Measurements from ENCODE around the gene ABCC4. TPM values are rescaled to one million over a fixed set of nuclear protein-coding genes. Genes with fewer than 3 reads are reported as not detected.

The ABCC4 gene
- total RNA-seq, 1 donor from 2014 or later, result 11.7 TPM

DNA sequence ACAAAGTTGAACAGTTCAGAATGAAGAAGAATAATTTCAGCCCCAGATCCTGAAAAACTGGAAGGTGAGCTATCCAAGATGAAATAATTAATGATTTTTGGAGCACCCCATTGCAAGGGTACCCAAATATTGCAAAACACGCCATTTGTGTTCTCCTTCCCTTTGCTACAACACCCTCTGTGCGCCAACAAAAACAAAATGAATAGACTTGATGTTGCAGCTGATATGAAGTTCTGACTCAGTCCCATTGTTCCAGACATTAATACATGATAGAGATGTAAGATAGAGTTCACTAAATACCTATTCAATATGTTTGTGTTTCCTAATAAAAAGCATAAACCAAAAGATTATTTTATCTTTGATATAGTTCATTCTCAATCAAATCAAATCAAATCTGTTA is 301.4 kb downstream of the ABCC4 start:
- DNase-seq, result no peak
- intact Hi-C loops (cut with micrococcal nuclease), result no loop called here
- POLR2A ChIA-PET, result no interaction called here
- Mint-ChIP-seq H3K9me3 (peaks cover 2% of the 10 kb centered on the region), H3K4me1 (no peaks in the 10 kb centered on the region), H3K36me3 (ENCODE audit: low read depth) (no peaks in the 10 kb centered on the region), H3K4me3 (no peak overlapping the region), H3K27ac (no peak overlapping the region), H3K27me3 (peaks cover 36% of the 10 kb centered on the region)
- TF ChIP-seq, protein P1, sequence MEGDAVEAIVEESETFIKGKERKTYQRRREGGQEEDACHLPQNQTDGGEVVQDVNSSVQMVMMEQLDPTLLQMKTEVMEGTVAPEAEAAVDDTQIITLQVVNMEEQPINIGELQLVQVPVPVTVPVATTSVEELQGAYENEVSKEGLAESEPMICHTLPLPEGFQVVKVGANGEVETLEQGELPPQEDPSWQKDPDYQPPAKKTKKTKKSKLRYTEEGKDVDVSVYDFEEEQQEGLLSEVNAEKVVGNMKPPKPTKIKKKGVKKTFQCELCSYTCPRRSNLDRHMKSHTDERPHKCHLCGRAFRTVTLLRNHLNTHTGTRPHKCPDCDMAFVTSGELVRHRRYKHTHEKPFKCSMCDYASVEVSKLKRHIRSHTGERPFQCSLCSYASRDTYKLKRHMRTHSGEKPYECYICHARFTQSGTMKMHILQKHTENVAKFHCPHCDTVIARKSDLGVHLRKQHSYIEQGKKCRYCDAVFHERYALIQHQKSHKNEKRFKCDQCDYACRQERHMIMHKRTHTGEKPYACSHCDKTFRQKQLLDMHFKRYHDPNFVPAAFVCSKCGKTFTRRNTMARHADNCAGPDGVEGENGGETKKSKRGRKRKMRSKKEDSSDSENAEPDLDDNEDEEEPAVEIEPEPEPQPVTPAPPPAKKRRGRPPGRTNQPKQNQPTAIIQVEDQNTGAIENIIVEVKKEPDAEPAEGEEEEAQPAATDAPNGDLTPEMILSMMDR (IDR thresholded peaks at IDR 0.05), result no peak
- CTCF ChIA-PET, result no interaction called here
- ATAC-seq (ENCODE audit: low read depth), result no peak

DNA sequence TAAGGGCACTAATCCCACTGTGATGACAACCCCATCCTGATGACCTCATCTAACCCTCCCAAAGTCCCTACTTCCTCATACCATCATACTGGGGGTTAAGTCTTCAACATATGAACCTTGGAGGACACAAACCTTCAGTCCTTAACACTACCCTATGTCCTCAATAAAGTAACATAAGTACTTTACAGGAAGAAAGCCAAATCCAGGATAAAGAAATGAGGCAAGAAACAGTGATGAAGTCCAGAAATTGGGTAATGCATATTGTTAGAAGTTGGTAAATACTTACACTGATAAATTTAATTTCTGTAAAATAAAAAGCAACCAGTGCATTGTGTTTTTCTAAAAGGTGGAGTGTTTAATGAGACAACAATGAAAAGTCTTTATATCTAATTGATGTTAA is 304.1 kb downstream of the ABCC4 start:
- no peaks in the 10 kb centered on the region for H3K4me1 Mint-ChIP-seq
- intact Hi-C loops (cut with micrococcal nuclease), result no loop called here
- TF ChIP-seq, protein P1 (IDR thresholded peaks at IDR 0.05), result no peak
- POLR2A ChIA-PET, result no interaction called here
- H3K9me3 Mint-ChIP-seq, result peaks cover 2% of the 10 kb centered on the region
- H3K4me3 Mint-ChIP-seq, result no peak overlapping the region
- ATAC-seq (ENCODE audit: low read depth) (no peak), DNase-seq (no peak)
- H3K27ac Mint-ChIP-seq, result no peak overlapping the region
- CTCF ChIA-PET, result no interaction called here
- peaks cover 27% of the 10 kb centered on the region for H3K27me3 Mint-ChIP-seq
- H3K36me3 Mint-ChIP-seq (ENCODE audit: low read depth), result no peaks in the 10 kb centered on the region

DNA sequence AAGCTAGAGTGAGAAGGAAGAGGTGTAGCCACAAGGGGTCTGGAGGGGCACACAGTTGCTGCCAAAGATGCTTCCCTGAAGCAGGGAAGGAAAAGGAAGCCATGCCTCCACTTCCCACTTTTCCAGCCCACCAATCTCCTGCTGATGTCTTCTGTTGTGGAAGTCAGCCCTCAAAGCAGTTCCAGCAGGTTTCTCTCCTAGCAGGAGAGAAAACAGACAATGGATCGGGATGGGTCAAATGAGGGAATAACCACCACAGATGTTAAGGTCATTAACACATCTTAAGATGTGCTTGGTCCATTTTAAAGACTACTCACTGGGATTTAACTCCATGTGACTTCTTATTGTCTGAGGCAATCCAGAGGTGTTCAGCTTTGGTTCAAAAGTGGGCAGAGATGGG is 304.8 kb downstream of the ABCC4 start:
- no peak overlapping the region for H3K27ac Mint-ChIP-seq
- no peaks in the 10 kb centered on the region for H3K4me1 Mint-ChIP-seq
- no peak for DNase-seq
- H3K36me3 Mint-ChIP-seq (ENCODE audit: low read depth), result no peaks in the 10 kb centered on the region
- ATAC-seq (ENCODE audit: low read depth), result no peak
- H3K4me3 Mint-ChIP-seq, result no peak overlapping the region
- CTCF ChIA-PET, result no interaction called here
- intact Hi-C loops (cut with micrococcal nuclease), result no loop called here
- POLR2A ChIA-PET, result no interaction called here
- H3K27me3 Mint-ChIP-seq, result peaks cover 21% of the 10 kb centered on the region
- peaks cover 2% of the 10 kb centered on the region for H3K9me3 Mint-ChIP-seq
- TF ChIP-seq, protein P1 (IDR thresholded peaks at IDR 0.05), result no peak

DNA sequence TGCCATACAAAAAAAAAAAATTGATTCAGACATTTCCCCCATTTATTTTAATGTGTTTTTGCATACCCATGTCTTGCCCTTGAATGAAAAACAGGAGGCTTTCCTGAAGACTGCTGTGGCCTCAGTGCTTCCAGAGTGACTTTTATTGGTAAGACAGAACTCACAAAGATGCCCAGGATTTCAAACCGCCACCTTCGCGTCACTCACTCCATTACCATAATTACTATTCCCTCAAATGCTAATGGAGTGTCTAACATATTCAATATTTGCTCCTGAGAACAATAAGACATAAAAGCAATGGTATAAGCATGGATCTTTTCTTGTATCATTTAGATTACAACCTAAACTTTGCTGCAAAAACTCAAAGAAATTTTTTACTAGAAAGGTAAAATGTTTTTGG is 306.7 kb downstream of the ABCC4 start:
- ChIA-PET POLR2A (no interaction called here), CTCF (no interaction called here)
- Mint-ChIP-seq H3K27ac (no peak overlapping the region), H3K9me3 (peaks cover 2% of the 10 kb centered on the region), H3K4me1 (no peaks in the 10 kb centered on the region), H3K36me3 (ENCODE audit: low read depth) (no peaks in the 10 kb centered on the region), H3K4me3 (no peak overlapping the region), H3K27me3 (peaks cover 16% of the 10 kb centered on the region)
- DNase-seq, result no peak
- intact Hi-C loops (cut with micrococcal nuclease), result no loop called here
- no peak for ATAC-seq (ENCODE audit: low read depth)
- TF ChIP-seq, protein P1 (IDR thresholded peaks at IDR 0.05), result no peak

DNA sequence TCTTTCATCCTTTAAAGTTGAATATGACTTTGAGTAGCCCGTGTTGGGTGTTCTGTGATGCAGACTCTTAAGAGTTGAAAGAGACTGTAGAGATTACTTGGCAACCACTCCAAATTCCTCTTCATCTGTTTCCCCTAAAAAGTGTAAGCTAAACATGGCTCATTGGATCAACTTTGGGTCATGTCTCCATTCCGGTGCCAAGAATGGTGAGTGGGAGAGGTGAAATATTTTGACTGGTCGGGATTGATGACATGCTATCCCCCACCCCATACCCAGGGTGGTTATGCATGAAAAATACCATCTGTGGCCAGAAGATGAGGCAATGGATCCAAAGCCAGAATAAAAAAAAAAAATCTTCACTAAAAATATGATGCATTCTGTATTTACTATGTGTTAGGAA is 307.6 kb downstream of the ABCC4 start:
- DNase-seq (no peak), ATAC-seq (ENCODE audit: low read depth) (no peak)
- TF ChIP-seq, protein P1 (IDR thresholded peaks at IDR 0.05), result no peak
- Mint-ChIP-seq H3K27me3 (peaks cover 16% of the 10 kb centered on the region), H3K36me3 (ENCODE audit: low read depth) (no peaks in the 10 kb centered on the region), H3K9me3 (peaks cover 2% of the 10 kb centered on the region), H3K27ac (no peak overlapping the region), H3K4me1 (no peaks in the 10 kb centered on the region), H3K4me3 (no peak overlapping the region)
- CTCF ChIA-PET, result no interaction called here
- intact Hi-C loops (cut with micrococcal nuclease), result no loop called here
- POLR2A ChIA-PET, result no interaction called here
